Peyer's patch (tissue), 4 donors: ENCODE results near the gene LY6G6D. TPM values are rescaled to one million over a fixed set of nuclear protein-coding genes. Genes with fewer than 3 reads are reported as not detected.

Experiments
- DNase-seq, 3 donors: peaks; one replicate each; pipeline ENCODE4 v3.0.0-alpha.2; 2017 to 2019
- H3K27ac ChIP-seq, 4 donors: fragments of 200-600 bp; sonication (generic); one replicate each; pipeline ENCODE4 v1.5.1; 2016 to 2019
- H3K27me3 ChIP-seq, 2 donors: fragments of 200-600 bp; sonication (generic); one replicate each; pipeline ENCODE4 v1.5.1; 2019
- H3K36me3 ChIP-seq, 3 donors: fragments of 200-600 bp; sonication (generic); one replicate each; pipeline ENCODE4 v1.5.1; 2016 to 2019
- H3K4me1 ChIP-seq, 4 donors: fragments of 200-600 bp; sonication (generic); one replicate each; pipeline ENCODE4 v1.5.1; 2016 to 2019
- H3K4me3 ChIP-seq, 4 donors: fragments of 200-600 bp; sonication (generic); 1 replicate in 3 of 4; 2 replicates in 1 of 4; pipeline ENCODE4 v1.5.1; 2016 to 2019; ENCODE audit warnings: mild to moderate bottlenecking in 1 of 4
- H3K9me3 ChIP-seq, 4 donors: fragments of 200-600 bp; sonication (generic); one replicate each; pipeline ENCODE4 v1.5.1; 2016 to 2019; ENCODE audit warnings: mild to moderate bottlenecking in 1 of 4
- POLR2A ChIP-seq, 2 donors: fragments of 450-650 bp; IDR thresholded peaks; one replicate each; pipeline ENCODE4 v1.5.1; 2017; ENCODE audit warnings: antibody characterized with exemption in 2 of 2, mild to moderate bottlenecking in 2 of 2, moderate library complexity in 2 of 2
- total RNA-seq, 4 donors: library from RNA; depleted of rRNA; stranded (reverse); fragments of >200 nt; gene quantifications; one replicate each; pipeline ENCODE4 v1.1.0, GENCODE V29; 2016
- TF ChIP-seq, protein P1 (sequence below), 6 experiments: fragments of 450-650 bp in 4 of 6; fragments of 200-600 bp in 2 of 6; sonication (generic) in 1 of 6; IDR thresholded peaks; one replicate each; pipeline ENCODE4 v1.5.1; 2017 to 2019; ENCODE audit warnings: antibody characterized with exemption in 6 of 6, mild to moderate bottlenecking in 3 of 6, moderate library complexity in 1 of 6

Gene LY6G6D
- total RNA-seq, 4 donors from 2014 or later, result not detected

DNA sequence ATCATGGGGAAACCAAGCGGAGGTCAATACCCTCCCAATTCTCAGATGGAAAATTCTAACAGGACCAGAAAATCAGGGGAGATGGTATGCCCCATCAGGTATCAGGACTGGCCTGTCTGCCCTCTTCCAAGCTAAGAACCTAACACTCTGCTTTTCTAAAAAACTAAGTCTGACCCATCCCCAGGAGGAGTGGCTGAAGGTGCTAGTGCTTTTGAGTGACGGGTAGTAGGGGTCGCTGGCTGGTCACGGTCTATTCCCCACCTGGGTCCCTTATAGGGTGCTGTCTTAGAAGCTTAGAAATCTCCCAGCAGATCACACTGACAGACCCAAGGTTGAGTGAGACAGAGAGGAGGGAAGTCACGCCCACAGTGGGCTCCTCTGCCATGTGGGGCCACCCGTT, 21.6 kb upstream of the LY6G6D start:
- no peak for TF ChIP-seq POLR2A (IDR thresholded peaks at IDR 0.05)
- TF ChIP-seq, protein P1, sequence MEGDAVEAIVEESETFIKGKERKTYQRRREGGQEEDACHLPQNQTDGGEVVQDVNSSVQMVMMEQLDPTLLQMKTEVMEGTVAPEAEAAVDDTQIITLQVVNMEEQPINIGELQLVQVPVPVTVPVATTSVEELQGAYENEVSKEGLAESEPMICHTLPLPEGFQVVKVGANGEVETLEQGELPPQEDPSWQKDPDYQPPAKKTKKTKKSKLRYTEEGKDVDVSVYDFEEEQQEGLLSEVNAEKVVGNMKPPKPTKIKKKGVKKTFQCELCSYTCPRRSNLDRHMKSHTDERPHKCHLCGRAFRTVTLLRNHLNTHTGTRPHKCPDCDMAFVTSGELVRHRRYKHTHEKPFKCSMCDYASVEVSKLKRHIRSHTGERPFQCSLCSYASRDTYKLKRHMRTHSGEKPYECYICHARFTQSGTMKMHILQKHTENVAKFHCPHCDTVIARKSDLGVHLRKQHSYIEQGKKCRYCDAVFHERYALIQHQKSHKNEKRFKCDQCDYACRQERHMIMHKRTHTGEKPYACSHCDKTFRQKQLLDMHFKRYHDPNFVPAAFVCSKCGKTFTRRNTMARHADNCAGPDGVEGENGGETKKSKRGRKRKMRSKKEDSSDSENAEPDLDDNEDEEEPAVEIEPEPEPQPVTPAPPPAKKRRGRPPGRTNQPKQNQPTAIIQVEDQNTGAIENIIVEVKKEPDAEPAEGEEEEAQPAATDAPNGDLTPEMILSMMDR (IDR thresholded peaks at IDR 0.05), result no peak
- Histone ChIP-seq H3K4me1 (peaks cover 0 to 5% (median 0%) of the 10 kb centered on the region in 4 donors), H3K27ac (no peak overlapping the region), H3K9me3 (no peaks in the 10 kb centered on the region), H3K27me3 (no peaks in the 10 kb centered on the region), H3K4me3 (no peak overlapping the region), H3K36me3 (peaks cover 0 to 92% (median 0%) of the 10 kb centered on the region in 3 donors)
- no peak for DNase-seq

DNA sequence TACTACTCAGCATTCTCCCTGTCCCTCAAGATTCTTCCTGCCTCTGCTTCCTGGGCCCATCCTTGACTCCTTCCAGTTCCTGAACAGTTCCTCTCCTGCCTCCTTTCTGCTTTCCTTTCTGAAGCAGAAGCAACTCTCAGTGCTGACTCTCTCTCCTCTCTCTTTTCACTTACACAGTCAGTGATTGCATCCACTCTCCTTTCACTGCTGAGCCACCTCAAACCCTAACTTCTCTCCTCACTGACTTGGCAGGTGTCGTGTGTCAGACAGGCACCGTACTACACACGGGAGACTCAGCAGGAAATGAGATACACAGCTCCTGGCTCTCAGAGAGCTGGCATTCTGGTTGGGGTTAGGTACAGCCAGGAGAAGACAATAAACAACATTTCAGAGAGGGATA, 17.6 kb upstream of the LY6G6D start:
- Histone ChIP-seq H3K27ac (no peak overlapping the region), H3K4me3 (no peak overlapping the region), H3K36me3 (peaks cover 0 to 68% (median 0%) of the 10 kb centered on the region in 3 donors), H3K27me3 (no peaks in the 10 kb centered on the region), H3K9me3 (no peaks in the 10 kb centered on the region), H3K4me1 (peaks cover 0 to 19% (median 9%) of the 10 kb centered on the region in 4 donors)
- no peak for DNase-seq
- TF ChIP-seq POLR2A (IDR thresholded peaks at IDR 0.05), result no peak
- TF ChIP-seq, protein P1 (IDR thresholded peaks at IDR 0.05), result no peak

DNA sequence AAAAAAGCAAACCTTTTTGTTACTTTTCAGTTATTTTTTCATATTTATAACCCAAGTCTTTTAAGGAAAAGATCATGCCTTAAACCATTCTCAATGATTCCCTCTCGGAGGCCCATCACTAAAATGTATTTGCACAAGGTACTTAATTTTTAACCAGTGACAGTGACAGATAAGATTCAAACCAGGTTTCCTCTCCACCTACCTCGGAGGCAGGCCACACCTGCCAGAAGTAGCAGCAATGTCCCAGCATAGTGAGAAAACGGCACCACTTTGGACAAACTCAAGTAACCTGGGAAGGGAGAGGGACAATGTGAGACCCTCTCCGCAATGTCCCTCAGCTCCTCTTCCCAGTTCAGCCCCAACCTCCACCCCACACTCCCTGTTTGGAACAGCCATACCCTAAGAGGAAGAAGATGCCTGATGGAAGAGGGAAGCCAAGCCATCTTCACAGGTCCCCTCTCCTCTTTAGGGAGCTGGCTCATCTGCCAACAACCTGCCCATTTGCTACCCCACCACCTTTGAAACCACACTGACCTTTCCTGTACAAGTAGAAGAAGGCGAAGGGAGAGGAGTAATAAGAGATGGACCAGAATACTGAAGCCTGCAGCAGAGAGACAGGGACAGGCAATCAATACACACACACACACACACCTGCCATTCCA, 14.3 kb upstream of the LY6G6D start:
- no peak for TF ChIP-seq POLR2A (IDR thresholded peaks at IDR 0.05)
- TF ChIP-seq, protein P1 (IDR thresholded peaks at IDR 0.05), result no peak
- H3K4me3 ChIP-seq, result no peak overlapping the region
- peaks cover 0 to 35% (median 0%) of the 10 kb centered on the region in 3 donors for H3K36me3 ChIP-seq
- no peak for DNase-seq
- H3K9me3 ChIP-seq, result no peaks in the 10 kb centered on the region
- peaks cover 0 to 26% (median 9%) of the 10 kb centered on the region in 4 donors for H3K4me1 ChIP-seq
- H3K27me3 ChIP-seq, result no peaks in the 10 kb centered on the region
- H3K27ac ChIP-seq, result no peak overlapping the region

DNA sequence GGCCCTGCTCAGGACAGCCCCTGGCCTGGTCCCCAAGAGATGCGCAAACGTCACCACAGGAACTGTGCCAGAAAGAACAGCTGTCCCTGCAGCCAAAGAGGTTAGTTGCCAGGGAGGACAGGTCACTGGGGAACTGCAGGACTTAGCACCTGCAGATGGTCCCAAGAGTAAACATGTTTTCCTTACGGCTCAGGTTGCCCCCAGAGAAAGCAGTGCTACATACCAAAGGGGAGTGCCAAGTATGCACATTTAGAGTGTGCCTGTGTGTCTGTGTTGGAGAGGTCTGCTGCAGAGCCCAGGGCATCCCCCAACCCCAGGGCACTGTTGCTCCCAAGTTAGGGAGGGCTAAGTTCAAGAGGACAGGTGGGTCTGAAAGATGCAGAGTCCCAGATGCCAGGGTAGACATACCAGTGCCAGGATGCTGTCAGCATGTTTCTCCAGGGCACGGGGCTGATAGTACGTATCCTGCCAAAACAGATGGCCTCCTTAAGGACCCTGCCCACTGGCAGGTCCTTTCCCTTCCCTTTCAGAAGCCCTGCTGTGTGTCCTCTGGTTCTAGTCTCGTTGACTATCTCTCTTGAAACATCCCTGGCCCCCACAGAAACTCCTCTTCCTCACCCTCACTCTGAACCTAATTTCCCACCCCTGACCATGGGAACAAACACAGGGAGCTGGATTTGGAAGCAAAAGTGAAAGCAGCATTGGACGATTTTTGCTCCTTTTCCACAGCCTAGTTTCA, 13.3 kb upstream of the LY6G6D start:
- no peaks in the 10 kb centered on the region for H3K27me3 ChIP-seq
- H3K4me1 ChIP-seq, result peaks cover 0 to 26% (median 9%) of the 10 kb centered on the region in 4 donors
- H3K27ac ChIP-seq, result peak overlapping the region; percentile 95 to 99 (median 97)
- H3K36me3 ChIP-seq, result peaks cover 0 to 26% (median 0%) of the 10 kb centered on the region in 3 donors
- TF ChIP-seq, protein P1 (IDR thresholded peaks at IDR 0.05), result no peak
- no peak for TF ChIP-seq POLR2A (IDR thresholded peaks at IDR 0.05)
- no peak for DNase-seq
- H3K9me3 ChIP-seq, result no peaks in the 10 kb centered on the region
- H3K4me3 ChIP-seq, result peak overlapping the region; percentile 77 to 85 (median 82)

DNA sequence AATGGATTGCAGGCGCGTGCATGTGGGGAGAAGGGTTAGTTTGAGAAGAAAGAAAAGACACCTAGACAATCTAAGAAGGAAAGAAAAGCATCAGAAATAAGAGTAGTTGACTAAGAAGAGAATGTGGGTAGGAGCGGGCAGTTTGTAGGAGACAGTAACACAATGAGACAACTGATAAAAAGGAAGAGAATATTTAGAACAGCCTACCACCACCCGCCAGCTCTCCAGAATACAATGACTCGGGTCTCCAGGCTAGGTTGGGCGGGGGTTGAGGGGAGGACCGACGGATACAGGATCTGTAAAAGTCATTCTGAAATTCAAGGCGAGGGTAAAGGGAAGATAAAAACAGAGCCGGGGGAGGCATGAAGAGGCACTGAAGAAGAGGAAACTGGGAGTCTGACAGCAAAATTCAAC, 12.7 kb upstream of the LY6G6D start:
- Histone ChIP-seq H3K9me3 (no peaks in the 10 kb centered on the region), H3K27ac (peak overlapping the region; percentile 95 to 99 (median 97)), H3K36me3 (peaks cover 0 to 21% (median 0%) of the 10 kb centered on the region in 3 donors), H3K27me3 (no peaks in the 10 kb centered on the region), H3K4me1 (peaks cover 0 to 26% (median 9%) of the 10 kb centered on the region in 4 donors), H3K4me3 (peak overlapping the region; percentile 77 to 85 (median 82))
- DNase-seq, result no peak
- no peak for TF ChIP-seq POLR2A (IDR thresholded peaks at IDR 0.05)
- TF ChIP-seq, protein P1 (IDR thresholded peaks at IDR 0.05), result no peak
